ENCODE measurements around the gene E2F4.

The E2F4 gene

GRCh38 chr16:67150047-67150832 is 41.7 kb upstream of the E2F4 start:
- Histone ChIP-seq H3K4me3 (ENCODE audit: low read length in 2 of 2) (peak overlapping the region; percentile 59 to 64), H3K9ac (ENCODE audit: low read depth in 1 of 2, low read length in 2 of 2) (peak overlapping the region; percentile 14 to 63), H3K27me3 (ENCODE audit: control insufficient read depth in 2 of 2, insufficient read depth in 2 of 2, low read length in 2 of 2) (no peaks in the 10 kb centered on the region), H3K9me3 (ENCODE audit: control insufficient read depth in 2 of 2, low read length in 2 of 2) (no peaks in the 10 kb centered on the region), H3K27ac (ENCODE audit: low read depth in 2 of 2, low read length in 2 of 2) (peak overlapping the region; percentile 62 to 75), H3K36me3 (ENCODE audit: control insufficient read depth in 2 of 2, insufficient read depth in 2 of 2, low read length in 2 of 2) (peaks cover 23 to 29% of the 10 kb centered on the region in 2 donors), H3K4me1 (ENCODE audit: control insufficient read depth in 2 of 2, insufficient read depth in 2 of 2, low read length in 2 of 2) (peaks cover 4 to 12% of the 10 kb centered on the region in 2 donors)

GRCh38 chr16:67150833-67151396 is 41.0 kb upstream of the E2F4 start, which contains the start of gene B3GNT9:
Gene B3GNT9, minus strand, starts transcription at chr16:67150998. Its CDS starts 513 bp downstream, at chr16:67150485.
- Histone ChIP-seq H3K4me3 (ENCODE audit: low read length in 2 of 2) (peak within 1 kb of the TSS; percentile 59 to 64), H3K36me3 (ENCODE audit: control insufficient read depth in 2 of 2, insufficient read depth in 2 of 2, low read length in 2 of 2) (peaks cover 17 to 22% of the 10 kb centered on the region in 2 donors), H3K27me3 (ENCODE audit: control insufficient read depth in 2 of 2, insufficient read depth in 2 of 2, low read length in 2 of 2) (no peaks in the 10 kb centered on the region), H3K9me3 (ENCODE audit: control insufficient read depth in 2 of 2, low read length in 2 of 2) (no peaks in the 10 kb centered on the region), H3K27ac (ENCODE audit: low read depth in 2 of 2, low read length in 2 of 2) (peak within 1 kb of the TSS; percentile 62 to 75), H3K9ac (ENCODE audit: low read depth in 1 of 2, low read length in 2 of 2) (peak within 1 kb of the TSS; percentile 14 to 63), H3K4me1 (ENCODE audit: control insufficient read depth in 2 of 2, insufficient read depth in 2 of 2, low read length in 2 of 2) (peaks cover 9 to 19% of the 10 kb centered on the region in 2 donors)

GRCh38 chr16:67151431-67152097 is 40.4 kb upstream of the E2F4 start:
- no peaks in the 10 kb centered on the region for H3K9me3 ChIP-seq (ENCODE audit: control insufficient read depth in 2 of 2, low read length in 2 of 2)
- H3K36me3 ChIP-seq (ENCODE audit: control insufficient read depth in 2 of 2, insufficient read depth in 2 of 2, low read length in 2 of 2) = peaks cover 12 to 18% of the 10 kb centered on the region in 2 donors
- peak overlapping the region in 1 of 2 donors; percentile 64 for H3K4me3 ChIP-seq (ENCODE audit: low read length in 2 of 2)
- H3K4me1 ChIP-seq (ENCODE audit: control insufficient read depth in 2 of 2, insufficient read depth in 2 of 2, low read length in 2 of 2) = peaks cover 16 to 24% of the 10 kb centered on the region in 2 donors
- no peak overlapping the region for H3K9ac ChIP-seq (ENCODE audit: low read depth in 1 of 2, low read length in 2 of 2)
- H3K27me3 ChIP-seq (ENCODE audit: control insufficient read depth in 2 of 2, insufficient read depth in 2 of 2, low read length in 2 of 2) = no peaks in the 10 kb centered on the region
- peak overlapping the region; percentile 62 to 75 for H3K27ac ChIP-seq (ENCODE audit: low read depth in 2 of 2, low read length in 2 of 2)

- H3K4me3 ChIP-seq (ENCODE audit: low read length in 2 of 2) = peak overlapping the region; percentile 20 to 33
- H3K27me3 ChIP-seq (ENCODE audit: control insufficient read depth in 2 of 2, insufficient read depth in 2 of 2, low read length in 2 of 2) = no peaks in the 10 kb centered on the region
- H3K36me3 ChIP-seq (ENCODE audit: control insufficient read depth in 2 of 2, insufficient read depth in 2 of 2, low read length in 2 of 2) = no peaks in the 10 kb centered on the region
- no peak overlapping the region for H3K9ac ChIP-seq (ENCODE audit: low read depth in 1 of 2, low read length in 2 of 2)
- H3K4me1 ChIP-seq (ENCODE audit: control insufficient read depth in 2 of 2, insufficient read depth in 2 of 2, low read length in 2 of 2) = peaks cover 31 to 37% of the 10 kb centered on the region in 2 donors
- H3K9me3 ChIP-seq (ENCODE audit: control insufficient read depth in 2 of 2, low read length in 2 of 2) = no peaks in the 10 kb centered on the region
- H3K27ac ChIP-seq (ENCODE audit: low read depth in 2 of 2, low read length in 2 of 2) = no peak overlapping the region
Measured at GRCh38 chr16:67154578-67155294, 37.2 kb upstream of the E2F4 start.

- Histone ChIP-seq H3K27me3 (ENCODE audit: control insufficient read depth in 2 of 2, insufficient read depth in 2 of 2, low read length in 2 of 2) (no peaks in the 10 kb centered on the region), H3K36me3 (ENCODE audit: control insufficient read depth in 2 of 2, insufficient read depth in 2 of 2, low read length in 2 of 2) (no peaks in the 10 kb centered on the region), H3K9ac (ENCODE audit: low read depth in 1 of 2, low read length in 2 of 2) (peak overlapping the region in 1 of 2 donors; percentile 45), H3K9me3 (ENCODE audit: control insufficient read depth in 2 of 2, low read length in 2 of 2) (no peaks in the 10 kb centered on the region), H3K27ac (ENCODE audit: low read depth in 2 of 2, low read length in 2 of 2) (no peak overlapping the region), H3K4me1 (ENCODE audit: control insufficient read depth in 2 of 2, insufficient read depth in 2 of 2, low read length in 2 of 2) (peaks cover 30 to 33% of the 10 kb centered on the region in 2 donors), H3K4me3 (ENCODE audit: low read length in 2 of 2) (peak overlapping the region; percentile 20 to 45)
Measured at GRCh38 chr16:67155295-67156142, 36.4 kb upstream of the E2F4 start.

- peak overlapping the region in 1 of 2 donors; percentile 45 for H3K4me3 ChIP-seq (ENCODE audit: low read length in 2 of 2)
Measured at GRCh38 chr16:67156143-67156844, 35.7 kb upstream of the E2F4 start.

GRCh38 chr16:67157106-67157748 is 34.7 kb upstream of the E2F4 start:
- H3K27ac ChIP-seq (ENCODE audit: low read depth in 2 of 2, low read length in 2 of 2) = no peak overlapping the region
- H3K27me3 ChIP-seq (ENCODE audit: control insufficient read depth in 2 of 2, insufficient read depth in 2 of 2, low read length in 2 of 2) = no peaks in the 10 kb centered on the region
- no peaks in the 10 kb centered on the region for H3K9me3 ChIP-seq (ENCODE audit: control insufficient read depth in 2 of 2, low read length in 2 of 2)
- H3K4me3 ChIP-seq (ENCODE audit: low read length in 2 of 2) = no peak overlapping the region
- no peaks in the 10 kb centered on the region for H3K36me3 ChIP-seq (ENCODE audit: control insufficient read depth in 2 of 2, insufficient read depth in 2 of 2, low read length in 2 of 2)
- peaks cover 30 to 38% of the 10 kb centered on the region in 2 donors for H3K4me1 ChIP-seq (ENCODE audit: control insufficient read depth in 2 of 2, insufficient read depth in 2 of 2, low read length in 2 of 2)
- H3K9ac ChIP-seq (ENCODE audit: low read depth in 1 of 2, low read length in 2 of 2) = no peak overlapping the region

More at GRCh38 chr16:67156143-67156844, 35.7 kb upstream of the E2F4 start:
- Histone ChIP-seq H3K9me3 (ENCODE audit: control insufficient read depth in 2 of 2, low read length in 2 of 2) (no peaks in the 10 kb centered on the region), H3K4me1 (ENCODE audit: control insufficient read depth in 2 of 2, insufficient read depth in 2 of 2, low read length in 2 of 2) (peaks cover 30 to 35% of the 10 kb centered on the region in 2 donors), H3K36me3 (ENCODE audit: control insufficient read depth in 2 of 2, insufficient read depth in 2 of 2, low read length in 2 of 2) (no peaks in the 10 kb centered on the region), H3K9ac (ENCODE audit: low read depth in 1 of 2, low read length in 2 of 2) (no peak overlapping the region), H3K27me3 (ENCODE audit: control insufficient read depth in 2 of 2, insufficient read depth in 2 of 2, low read length in 2 of 2) (no peaks in the 10 kb centered on the region), H3K27ac (ENCODE audit: low read depth in 2 of 2, low read length in 2 of 2) (no peak overlapping the region)

GRCh38 chr16:67157892-67158635 is 33.9 kb upstream of the E2F4 start:
- peak overlapping the region in 1 of 2 donors; percentile 28 for H3K9ac ChIP-seq (ENCODE audit: low read depth in 1 of 2, low read length in 2 of 2)
- peaks cover 0 to 3% of the 10 kb centered on the region in 2 donors for H3K27me3 ChIP-seq (ENCODE audit: control insufficient read depth in 2 of 2, insufficient read depth in 2 of 2, low read length in 2 of 2)

More at GRCh38 chr16:67157892-67158635, 33.9 kb upstream of the E2F4 start:
- Histone ChIP-seq H3K9me3 (ENCODE audit: control insufficient read depth in 2 of 2, low read length in 2 of 2) (no peaks in the 10 kb centered on the region), H3K27ac (ENCODE audit: low read depth in 2 of 2, low read length in 2 of 2) (peak overlapping the region; percentile 94 to 95), H3K4me1 (ENCODE audit: control insufficient read depth in 2 of 2, insufficient read depth in 2 of 2, low read length in 2 of 2) (peaks cover 33 to 46% of the 10 kb centered on the region in 2 donors), H3K36me3 (ENCODE audit: control insufficient read depth in 2 of 2, insufficient read depth in 2 of 2, low read length in 2 of 2) (no peaks in the 10 kb centered on the region), H3K4me3 (ENCODE audit: low read length in 2 of 2) (peak overlapping the region in 1 of 2 donors; percentile 88)

Measured in mucosa of rectum (tissue), 2 donors.